Skin epidermis (tissue), 12 donors: Measurements from ENCODE around the gene SLC47A1.
"Not testable (repeated sequence)": the region's sequence is repeated elsewhere in the genome, so short reads cannot be mapped to it uniquely, and the experiment has no call there.

Source experiments
- H3K27ac ChIP-seq, 21 experiments: fragments of 200-600 bp; sonication (generic) in 11 of 21; one replicate each; pipeline ENCODE4 v1.5.0; 2020; ENCODE audit warnings: mild to moderate bottlenecking in 3 of 21, inconsistent platforms in 2 of 21, moderate library complexity in 2 of 21
- H3K4me3 ChIP-seq, 7 experiments: fragments of 200-600 bp; sonication (generic) in 2 of 7; one replicate each; pipeline ENCODE4 v1.5.0; 2020; ENCODE audit warnings: inconsistent platforms in 2 of 7, mild to moderate bottlenecking in 2 of 7, moderate library complexity in 1 of 7

The SLC47A1 gene

GRCh38 chr17:19533718-19534561 is at the start of gene SLC47A1:
SLC47A1 (plus strand) TSS chr17:19533854; CDS start chr17:19533940, 86 bp downstream.
- H3K4me3 ChIP-seq = peak within 1 kb of the TSS; percentile 28 to 56 (median 38)
- peak within 1 kb of the TSS in 2 of 21 experiments; percentile 12 to 30 for H3K27ac ChIP-seq

GRCh38 chr17:19485800-19486340 is 47.8 kb upstream of the SLC47A1 start:
- H3K4me3 ChIP-seq = no peak overlapping the region
- peak overlapping the region in 1 of 21 experiments; percentile 27 for H3K27ac ChIP-seq

DNA sequence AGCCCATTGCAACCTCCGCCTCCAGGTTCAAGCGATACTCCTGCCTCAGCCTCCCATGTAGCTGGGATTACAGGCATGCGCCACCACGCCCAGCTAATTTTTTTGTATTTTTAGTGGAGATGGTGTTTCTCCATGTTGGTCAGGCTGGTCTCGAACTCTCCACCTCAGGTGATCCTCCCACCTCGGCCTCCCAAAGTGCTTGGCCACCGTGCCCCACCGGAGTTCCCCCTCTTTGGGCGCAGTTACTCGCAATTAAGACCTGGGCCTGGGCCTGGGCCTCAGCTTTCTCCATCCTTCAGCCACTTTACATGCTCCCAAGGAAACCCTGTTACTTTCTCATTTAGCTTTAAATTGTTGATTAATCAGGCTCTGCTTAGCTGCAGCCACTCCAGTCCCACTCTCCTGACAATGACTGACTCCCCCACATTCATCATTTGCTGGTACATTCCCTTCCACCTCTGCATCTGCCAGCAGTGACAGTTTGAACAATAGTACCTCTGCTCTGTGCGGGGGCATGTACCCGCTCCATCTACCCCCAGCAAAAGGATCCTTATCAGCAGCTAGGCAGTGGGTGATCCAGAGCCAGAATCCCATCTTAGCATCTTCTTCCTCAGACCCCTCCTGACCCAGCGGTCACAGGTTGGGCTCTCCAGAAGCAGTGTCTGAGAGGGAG is 47.2 kb upstream of the SLC47A1 start:
- H3K4me3 ChIP-seq = no peak overlapping the region
- peak overlapping the region in 3 of 21 experiments; percentile 12 to 50 (median 17) for H3K27ac ChIP-seq

- Histone ChIP-seq H3K4me3 (no peak overlapping the region), H3K27ac (peak overlapping the region in 3 of 21 experiments; percentile 12 to 50 (median 17))
Observed at GRCh38 chr17:19487024-19487600, 46.5 kb upstream of the SLC47A1 start.

GRCh38 chr17:19492141-19492540 is 41.5 kb upstream of the SLC47A1 start:
- no peak overlapping the region for H3K4me3 ChIP-seq
- no peak overlapping the region for H3K27ac ChIP-seq

- no peak overlapping the region for H3K27ac ChIP-seq
- H3K4me3 ChIP-seq = no peak overlapping the region
Observed at GRCh38 chr17:19494961-19495806, 38.5 kb upstream of the SLC47A1 start.

GRCh38 chr17:19495828-19496528 is 37.7 kb upstream of the SLC47A1 start:
- Histone ChIP-seq H3K4me3 (no peak overlapping the region), H3K27ac (no peak overlapping the region)

DNA sequence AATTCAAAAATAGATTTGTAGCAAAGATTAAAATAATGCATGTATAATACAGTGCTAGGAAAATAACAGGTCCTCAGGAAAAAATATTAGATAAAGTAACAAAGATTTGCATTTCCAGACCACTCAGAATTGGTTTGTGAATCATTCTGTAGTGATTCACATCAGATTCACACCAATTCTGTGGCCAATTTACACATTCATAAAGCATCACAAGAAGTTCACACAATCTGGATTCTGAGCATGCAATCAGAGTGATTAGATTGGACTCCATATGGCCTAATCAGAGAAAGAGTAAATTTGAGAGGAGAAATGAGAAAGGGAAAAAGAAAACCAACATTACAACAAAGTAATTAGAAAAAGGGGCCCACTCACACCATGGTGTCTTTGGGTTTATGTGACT is 36.0 kb upstream of the SLC47A1 start:
- Histone ChIP-seq H3K4me3 (no peak overlapping the region), H3K27ac (no peak overlapping the region)

GRCh38 chr17:19501219-19501618 is 32.4 kb upstream of the SLC47A1 start:
- Histone ChIP-seq H3K4me3 (no peak overlapping the region), H3K27ac (no peak overlapping the region)

- Histone ChIP-seq H3K4me3 (no peak overlapping the region), H3K27ac (peak overlapping the region in 2 of 21 experiments; percentile 6 to 23)
Observed at GRCh38 chr17:19502517-19502916, 31.1 kb upstream of the SLC47A1 start.

DNA sequence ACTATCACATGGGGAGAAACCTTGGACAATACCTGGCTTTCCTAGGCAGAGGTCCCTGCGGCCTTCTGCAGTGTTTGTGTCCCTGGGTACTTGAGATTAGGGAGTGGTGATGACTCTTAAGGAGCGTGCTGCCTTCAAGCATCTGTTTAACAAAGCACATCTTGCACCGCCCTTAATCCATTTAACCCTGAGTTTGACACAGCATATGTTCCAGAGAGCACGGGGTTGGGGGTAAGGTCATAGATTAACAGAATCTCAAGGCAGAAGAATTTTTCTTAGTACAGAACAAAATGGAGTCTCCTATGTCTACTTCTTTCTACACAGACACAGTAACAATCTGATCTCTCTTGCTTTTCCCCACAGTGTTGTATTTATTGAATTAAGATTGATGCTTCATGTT is 28.1 kb upstream of the SLC47A1 start:
- H3K27ac ChIP-seq, H3K4me3 ChIP-seq: not testable (repeated sequence)

DNA sequence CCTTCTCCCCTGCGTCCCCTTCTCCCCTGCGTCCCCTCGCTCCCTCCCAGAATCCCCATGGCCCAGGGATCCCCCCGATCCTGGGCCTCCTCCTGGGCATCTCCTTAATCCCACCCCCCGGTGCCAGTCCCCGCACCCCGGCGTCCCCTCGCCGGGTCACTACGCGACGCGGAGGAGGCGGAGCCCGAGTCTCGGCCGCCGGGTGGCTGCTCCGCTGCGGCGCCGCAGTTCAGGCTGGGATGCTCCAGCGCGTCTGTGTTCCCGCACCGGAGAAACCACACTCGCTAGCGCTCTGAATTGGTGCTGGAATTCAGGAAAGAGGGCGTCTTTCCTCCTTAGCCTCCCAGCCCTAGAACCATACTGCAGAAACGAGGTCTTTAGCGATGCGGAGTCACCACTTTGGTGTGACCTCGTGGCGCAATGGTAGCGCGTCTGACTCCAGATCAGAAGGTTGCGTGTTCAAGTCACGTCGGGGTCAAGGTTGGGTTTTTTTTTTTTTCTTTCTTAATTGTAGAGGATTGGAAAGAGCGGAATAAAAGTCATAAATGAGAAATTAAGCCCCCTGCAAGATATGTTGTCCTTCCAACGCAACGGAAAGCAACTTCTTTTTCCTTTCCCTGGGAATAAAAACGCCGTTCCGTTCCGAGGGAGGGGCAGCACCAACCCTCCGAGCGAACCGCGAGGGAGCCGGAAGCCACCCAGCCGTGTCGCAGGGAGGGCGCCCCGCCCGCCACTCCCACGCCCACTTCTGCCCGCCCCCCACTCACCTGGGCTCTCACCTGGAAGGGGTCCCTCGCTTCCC is 25.7 kb upstream of the SLC47A1 start:
- H3K4me3 ChIP-seq = peak overlapping the region; percentile 57 to 86 (median 72)
- H3K27ac ChIP-seq = peak overlapping the region; percentile 54 to 94 (median 82)

DNA sequence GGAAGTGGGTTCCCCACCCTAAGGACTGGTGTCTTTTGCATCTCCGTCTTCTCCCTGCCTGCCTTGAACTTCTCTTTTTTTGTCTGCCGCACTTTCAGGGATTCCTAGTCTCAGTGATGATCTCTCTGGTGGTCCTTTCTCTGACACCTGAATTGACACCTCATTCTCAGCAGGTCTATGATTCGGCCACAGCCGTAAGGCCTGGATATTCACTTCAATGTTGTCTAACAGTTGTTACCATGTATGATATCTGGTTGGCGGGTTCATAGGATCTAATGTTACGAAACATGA is 25.1 kb upstream of the SLC47A1 start:
- H3K27ac ChIP-seq = peak overlapping the region in 19 of 21 experiments; percentile 28 to 94 (median 82)
- H3K4me3 ChIP-seq = peak overlapping the region; percentile 57 to 86 (median 72)

GRCh38 chr17:19509281-19509852 is 24.3 kb upstream of the SLC47A1 start:
- H3K4me3 ChIP-seq, H3K27ac ChIP-seq: not testable (repeated sequence)

GRCh38 chr17:19510903-19511302 is 22.8 kb upstream of the SLC47A1 start:
- H3K27ac ChIP-seq = peak overlapping the region in 2 of 21 experiments; percentile 0 to 10
- H3K4me3 ChIP-seq = no peak overlapping the region

DNA sequence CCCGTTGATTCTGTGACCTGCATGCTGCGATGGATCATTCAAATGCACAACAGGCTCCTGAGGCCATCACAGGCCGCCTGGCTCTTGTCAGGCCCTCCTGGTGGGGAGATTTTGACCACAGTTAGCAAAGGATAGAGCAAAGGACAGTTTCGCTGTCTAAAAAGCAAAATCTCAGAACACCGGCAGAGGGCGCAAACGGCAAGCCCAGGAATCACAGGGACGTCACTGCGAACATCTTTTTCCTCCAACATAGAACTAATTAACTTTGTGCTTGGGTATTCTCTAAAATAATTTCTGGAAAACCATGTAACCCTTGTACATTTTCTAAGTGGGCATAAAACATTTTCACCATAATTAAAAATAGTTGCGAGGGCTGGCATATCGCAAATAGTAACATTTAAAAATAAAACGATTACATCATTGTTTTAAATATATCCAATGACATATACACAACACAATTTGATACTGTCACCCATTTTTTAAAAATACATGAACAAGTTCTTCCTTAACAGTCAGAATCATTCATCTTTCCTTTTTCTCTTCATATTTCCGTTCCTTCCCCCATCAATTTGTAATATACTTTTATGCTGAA is 19.7 kb upstream of the SLC47A1 start:
- H3K27ac ChIP-seq = peak overlapping the region in 2 of 21 experiments; percentile 38 to 65
- no peak overlapping the region for H3K4me3 ChIP-seq

GRCh38 chr17:19517699-19518098 is 16.0 kb upstream of the SLC47A1 start:
- H3K4me3 ChIP-seq = no peak overlapping the region
- no peak overlapping the region for H3K27ac ChIP-seq
